ENCODE results near the gene HS3ST4.
"Not testable (repeated sequence)": the region's sequence is repeated elsewhere in the genome, so short reads cannot be mapped to it uniquely, and the experiment has no call there.

HS3ST4 gene

GRCh38 chr16:26087091-26087490 is 395.3 kb downstream of the HS3ST4 start:
- no peaks in the 10 kb centered on the region for H3K36me3 ChIP-seq (ENCODE audit: control insufficient read depth, insufficient read depth, low read length)
- no peaks in the 10 kb centered on the region for H3K4me1 ChIP-seq (ENCODE audit: control insufficient read depth, insufficient read depth, low read length)
- no peak overlapping the region for H3K9ac ChIP-seq (ENCODE audit: low read depth, low read length)
- H3K4me3 ChIP-seq (ENCODE audit: low read depth, low read length) = no peak overlapping the region
- no peaks in the 10 kb centered on the region for H3K9me3 ChIP-seq (ENCODE audit: control insufficient read depth, insufficient read depth, low read length)
- no peaks in the 10 kb centered on the region for H3K27me3 ChIP-seq (ENCODE audit: control insufficient read depth, insufficient read depth, low read length)

- Histone ChIP-seq H3K4me3 (ENCODE audit: low read depth, low read length) (no peak overlapping the region), H3K9ac (ENCODE audit: low read depth, low read length) (no peak overlapping the region), H3K36me3 (ENCODE audit: control insufficient read depth, insufficient read depth, low read length) (no peaks in the 10 kb centered on the region), H3K4me1 (ENCODE audit: control insufficient read depth, insufficient read depth, low read length) (no peaks in the 10 kb centered on the region), H3K27me3 (ENCODE audit: control insufficient read depth, insufficient read depth, low read length) (no peaks in the 10 kb centered on the region), H3K9me3 (ENCODE audit: control insufficient read depth, insufficient read depth, low read length) (no peaks in the 10 kb centered on the region)
These were observed 399.8 kb downstream of the HS3ST4 start for GRCh38 chr16:26091511-26091910.

- not testable (repeated sequence) for H3K9ac ChIP-seq (ENCODE audit: low read depth, low read length); H3K9me3 ChIP-seq (ENCODE audit: control insufficient read depth, insufficient read depth, low read length); H3K4me1 ChIP-seq (ENCODE audit: control insufficient read depth, insufficient read depth, low read length); H3K27me3 ChIP-seq (ENCODE audit: control insufficient read depth, insufficient read depth, low read length); H3K4me3 ChIP-seq (ENCODE audit: low read depth, low read length); H3K36me3 ChIP-seq (ENCODE audit: control insufficient read depth, insufficient read depth, low read length)
These were observed 406.4 kb downstream of the HS3ST4 start for GRCh38 chr16:26098206-26098605.

- no peak overlapping the region for H3K4me3 ChIP-seq (ENCODE audit: low read depth, low read length)
- no peaks in the 10 kb centered on the region for H3K9me3 ChIP-seq (ENCODE audit: control insufficient read depth, insufficient read depth, low read length)
- H3K4me1 ChIP-seq (ENCODE audit: control insufficient read depth, insufficient read depth, low read length) = no peaks in the 10 kb centered on the region
- H3K36me3 ChIP-seq (ENCODE audit: control insufficient read depth, insufficient read depth, low read length) = no peaks in the 10 kb centered on the region
- H3K27me3 ChIP-seq (ENCODE audit: control insufficient read depth, insufficient read depth, low read length) = no peaks in the 10 kb centered on the region
- no peak overlapping the region for H3K9ac ChIP-seq (ENCODE audit: low read depth, low read length)
These were observed 410.6 kb downstream of the HS3ST4 start for GRCh38 chr16:26102369-26102768.

- no peaks in the 10 kb centered on the region for H3K27me3 ChIP-seq (ENCODE audit: control insufficient read depth, insufficient read depth, low read length)
- no peak overlapping the region for H3K4me3 ChIP-seq (ENCODE audit: low read depth, low read length)
- no peaks in the 10 kb centered on the region for H3K9me3 ChIP-seq (ENCODE audit: control insufficient read depth, insufficient read depth, low read length)
- no peaks in the 10 kb centered on the region for H3K4me1 ChIP-seq (ENCODE audit: control insufficient read depth, insufficient read depth, low read length)
- H3K36me3 ChIP-seq (ENCODE audit: control insufficient read depth, insufficient read depth, low read length) = no peaks in the 10 kb centered on the region
- no peak overlapping the region for H3K9ac ChIP-seq (ENCODE audit: low read depth, low read length)
These were observed 417.2 kb downstream of the HS3ST4 start for GRCh38 chr16:26108836-26109505.

- Histone ChIP-seq H3K9ac (ENCODE audit: low read depth, low read length) (no peak overlapping the region), H3K9me3 (ENCODE audit: control insufficient read depth, insufficient read depth, low read length) (no peaks in the 10 kb centered on the region), H3K27me3 (ENCODE audit: control insufficient read depth, insufficient read depth, low read length) (no peaks in the 10 kb centered on the region), H3K4me1 (ENCODE audit: control insufficient read depth, insufficient read depth, low read length) (no peaks in the 10 kb centered on the region), H3K36me3 (ENCODE audit: control insufficient read depth, insufficient read depth, low read length) (no peaks in the 10 kb centered on the region), H3K4me3 (ENCODE audit: low read depth, low read length) (no peak overlapping the region)
These were observed 420.1 kb downstream of the HS3ST4 start for GRCh38 chr16:26111900-26112299.

- Histone ChIP-seq H3K27me3 (ENCODE audit: control insufficient read depth, insufficient read depth, low read length) (no peaks in the 10 kb centered on the region), H3K4me1 (ENCODE audit: control insufficient read depth, insufficient read depth, low read length) (no peaks in the 10 kb centered on the region), H3K9me3 (ENCODE audit: control insufficient read depth, insufficient read depth, low read length) (no peaks in the 10 kb centered on the region), H3K36me3 (ENCODE audit: control insufficient read depth, insufficient read depth, low read length) (no peaks in the 10 kb centered on the region), H3K4me3 (ENCODE audit: low read depth, low read length) (no peak overlapping the region), H3K9ac (ENCODE audit: low read depth, low read length) (no peak overlapping the region)
These were observed 426.8 kb downstream of the HS3ST4 start for GRCh38 chr16:26118575-26118974.

GRCh38 chr16:26120729-26121128 is 429.0 kb downstream of the HS3ST4 start:
- H3K9ac ChIP-seq (ENCODE audit: low read depth, low read length) = no peak overlapping the region

GRCh38 chr16:26128296-26128695 is 436.5 kb downstream of the HS3ST4 start:
- Histone ChIP-seq H3K36me3 (ENCODE audit: control insufficient read depth, insufficient read depth, low read length) (no peaks in the 10 kb centered on the region), H3K27me3 (ENCODE audit: control insufficient read depth, insufficient read depth, low read length) (no peaks in the 10 kb centered on the region), H3K4me3 (ENCODE audit: low read depth, low read length) (no peak overlapping the region), H3K4me1 (ENCODE audit: control insufficient read depth, insufficient read depth, low read length) (no peaks in the 10 kb centered on the region), H3K9me3 (ENCODE audit: control insufficient read depth, insufficient read depth, low read length) (no peaks in the 10 kb centered on the region), H3K9ac (ENCODE audit: low read depth, low read length) (no peak overlapping the region)

More at GRCh38 chr16:26120729-26121128, 429.0 kb downstream of the HS3ST4 start:
- Histone ChIP-seq H3K4me1 (ENCODE audit: control insufficient read depth, insufficient read depth, low read length) (no peaks in the 10 kb centered on the region), H3K36me3 (ENCODE audit: control insufficient read depth, insufficient read depth, low read length) (no peaks in the 10 kb centered on the region), H3K27me3 (ENCODE audit: control insufficient read depth, insufficient read depth, low read length) (no peaks in the 10 kb centered on the region), H3K9me3 (ENCODE audit: control insufficient read depth, insufficient read depth, low read length) (no peaks in the 10 kb centered on the region), H3K4me3 (ENCODE audit: low read depth, low read length) (no peak overlapping the region)

GRCh38 chr16:26129997-26130396 is 438.2 kb downstream of the HS3ST4 start:
- H3K36me3 ChIP-seq (ENCODE audit: control insufficient read depth, insufficient read depth, low read length) = no peaks in the 10 kb centered on the region
- H3K4me1 ChIP-seq (ENCODE audit: control insufficient read depth, insufficient read depth, low read length) = peaks cover 3% of the 10 kb centered on the region
- H3K9me3 ChIP-seq (ENCODE audit: control insufficient read depth, insufficient read depth, low read length) = no peaks in the 10 kb centered on the region
- H3K4me3 ChIP-seq (ENCODE audit: low read depth, low read length) = no peak overlapping the region
- H3K9ac ChIP-seq (ENCODE audit: low read depth, low read length) = no peak overlapping the region
- H3K27me3 ChIP-seq (ENCODE audit: control insufficient read depth, insufficient read depth, low read length) = no peaks in the 10 kb centered on the region

GRCh38 chr16:26133416-26134093 is 441.8 kb downstream of the HS3ST4 start:
- no peaks in the 10 kb centered on the region for H3K27me3 ChIP-seq (ENCODE audit: control insufficient read depth, insufficient read depth, low read length)
- H3K9ac ChIP-seq (ENCODE audit: low read depth, low read length) = no peak overlapping the region
- no peaks in the 10 kb centered on the region for H3K9me3 ChIP-seq (ENCODE audit: control insufficient read depth, insufficient read depth, low read length)
- H3K36me3 ChIP-seq (ENCODE audit: control insufficient read depth, insufficient read depth, low read length) = no peaks in the 10 kb centered on the region
- H3K4me1 ChIP-seq (ENCODE audit: control insufficient read depth, insufficient read depth, low read length) = peaks cover 3% of the 10 kb centered on the region
- no peak overlapping the region for H3K4me3 ChIP-seq (ENCODE audit: low read depth, low read length)

GRCh38 chr16:26134588-26134987 is 442.8 kb downstream of the HS3ST4 start:
- Histone ChIP-seq H3K9ac (ENCODE audit: low read depth, low read length) (no peak overlapping the region), H3K4me3 (ENCODE audit: low read depth, low read length) (no peak overlapping the region), H3K27me3 (ENCODE audit: control insufficient read depth, insufficient read depth, low read length) (no peaks in the 10 kb centered on the region), H3K9me3 (ENCODE audit: control insufficient read depth, insufficient read depth, low read length) (no peaks in the 10 kb centered on the region), H3K36me3 (ENCODE audit: control insufficient read depth, insufficient read depth, low read length) (no peaks in the 10 kb centered on the region), H3K4me1 (ENCODE audit: control insufficient read depth, insufficient read depth, low read length) (peaks cover 3% of the 10 kb centered on the region)
